ENCODE measurements around the gene PCYT2. TPM values are rescaled to one million over a fixed set of nuclear protein-coding genes. Genes with fewer than 3 reads are reported as not detected.

Gene PCYT2
- total and polyA plus RNA-seq, 10 of the 15 experiments (the other 5 are each of a cell fraction or from before 2014, with no cell fraction given), result 0.63 to 72.0 (median 45.0) TPM

- Histone ChIP-seq H4K20me1 (ENCODE audit: control insufficient read depth, insufficient read depth) (no peaks in the 10 kb centered on the region), H3K9me3 (replicated peaks; ENCODE audit: control insufficient read depth, insufficient read depth, low read length) (no peaks in the 10 kb centered on the region), H3K79me2 (ENCODE audit: control insufficient read depth, insufficient read depth, low read length) (no peaks in the 10 kb centered on the region), H3K4me3 (no peak overlapping the region), H3K36me3 (ENCODE audit: control insufficient read depth in 2 of 2, insufficient read depth in 2 of 2, low read length in 1 of 2) (no peaks in the 10 kb centered on the region), H3K4me1 (ENCODE audit: control insufficient read depth, insufficient read depth, low read length) (no peaks in the 10 kb centered on the region), H3K4me2 (ENCODE audit: control insufficient read depth, insufficient read depth) (peak overlapping the region; percentile 74), H3K27ac (ENCODE audit: control insufficient read depth, insufficient read depth) (no peak overlapping the region), H3K27me3 (replicated peaks in 1 of 2; ENCODE audit: control insufficient read depth in 2 of 2, insufficient read depth in 2 of 2, low read length in 1 of 2) (peaks cover 8 to 20% of the 10 kb centered on the region in 2 experiments), H3K9ac (ENCODE audit: control insufficient read depth, insufficient read depth, low read length) (no peak overlapping the region), H2AFZ (ENCODE audit: control insufficient read depth, low read depth, low read length) (peak overlapping the region; percentile 55)
- in situ Hi-C loops (cut with MboI) (no loop called here), intact Hi-C loops (cut with micrococcal nuclease; ENCODE audit: unreplicated experiment) (loop anchor here (1.0 kb wide), 2 partner anchors 62 to 195 kb away; no protein-coding TSS in a partner anchor)
- peak; percentile 96 for ATAC-seq
- ChIA-PET RAD21 (ENCODE audit: unreplicated experiment) (interaction anchor here (0.7 to 3.0 kb wide), 15 partner anchors 9 to 204 kb away, joined by 3 to 68 read pairs (median 4); partner anchors contain the start of genes CENPX, DCXR, LRRC45 and RAC3), CTCF (interaction anchor here (0.7 to 2.3 kb wide), 19 partner anchors 8 to 195 kb away, joined by 3 to 89 read pairs (median 4); partner anchors contain the start of genes CENPX, DCXR, LRRC45 and MAFG), SMC1A (ENCODE audit: uncharacterized antibody, unreplicated experiment) (interaction anchor here (0.6 to 1.3 kb wide), 6 partner anchors 15 to 233 kb away, joined by 4 to 8 read pairs (median 4); partner anchors contain the start of genes CENPX and LRRC45), POLR2A (interaction anchor here (1.0 to 1.6 kb wide), 2 partner anchors 62 to 70 kb away, joined by 3 to 8 read pairs; no protein-coding TSS in a partner anchor)
- no peak for FAIRE-seq
- DNase-seq (ENCODE audit: low read depth, low spot score), result no peak
- WGBS (ENCODE audit: insufficient coverage, insufficient replicate concordance, low lambda C conversion rate, missing lambda C conversion rate), result 3% methylated on average over 88 of the region's 112 CpGs
- no TSS peak for BruUV-seq (replicated peaks)
- TF ChIP-seq TARDBP (IDR thresholded peaks at IDR 0.05; ENCODE audit: borderline replicate concordance) (no peak), MTA3 (IDR thresholded peaks at IDR 0.05; ENCODE audit: borderline replicate concordance, low read length) (no peak), ZNF207 (IDR thresholded peaks at IDR 0.05; ENCODE audit: borderline replicate concordance) (0 out of 2 replicates have a peak, but pooled peaks have one; percentile 38), NR2F1 (conservative IDR thresholded peaks at IDR 0.05) (peak; percentile 66), RCOR1 (conservative IDR thresholded peaks at IDR 0.05; ENCODE audit: low read depth, low read length) (0 out of 2 replicates have a peak, but pooled peaks have one; percentile 67), HDAC2 (IDR thresholded peaks at IDR 0.05) (no peak), GABPA (IDR thresholded peaks at IDR 0.05; ENCODE audit: low read depth) (no peak), KDM1A (IDR thresholded peaks at IDR 0.05; ENCODE audit: borderline replicate concordance) (no peak), EP300 (IDR thresholded peaks at IDR 0.05; ENCODE audit: borderline replicate concordance in 1 of 2, control insufficient read depth in 1 of 2, low read depth in 2 of 2, low read length in 2 of 2) (no peak), ZBED1 (IDR thresholded peaks at IDR 0.05; ENCODE audit: borderline replicate concordance) (no peak), STAT3 (IDR thresholded peaks at IDR 0.05; ENCODE audit: low read depth, low read length) (no peak), ZNF384 (IDR thresholded peaks at IDR 0.05; ENCODE audit: borderline replicate concordance, low read depth, low read length) (no peak), MEF2B (IDR thresholded peaks at IDR 0.05; ENCODE audit: partially characterized antibody, poor library complexity, severe bottlenecking) (no peak), TCF12 (IDR thresholded peaks at IDR 0.05; ENCODE audit: low read depth, low read length) (peak; percentile 64; the same call in 1 of the 2 replicates), KLF5 (IDR thresholded peaks at IDR 0.05; ENCODE audit: partially characterized antibody) (no peak), POLR2AphosphoS5 (IDR thresholded peaks at IDR 0.05; ENCODE audit: low read length) (no peak), ZNF24 (IDR thresholded peaks at IDR 0.05) (peak; percentile 63), SREBF1 (IDR thresholded peaks at IDR 0.05; ENCODE audit: low read length) (no peak)
- TF ChIP-seq, protein P1, sequence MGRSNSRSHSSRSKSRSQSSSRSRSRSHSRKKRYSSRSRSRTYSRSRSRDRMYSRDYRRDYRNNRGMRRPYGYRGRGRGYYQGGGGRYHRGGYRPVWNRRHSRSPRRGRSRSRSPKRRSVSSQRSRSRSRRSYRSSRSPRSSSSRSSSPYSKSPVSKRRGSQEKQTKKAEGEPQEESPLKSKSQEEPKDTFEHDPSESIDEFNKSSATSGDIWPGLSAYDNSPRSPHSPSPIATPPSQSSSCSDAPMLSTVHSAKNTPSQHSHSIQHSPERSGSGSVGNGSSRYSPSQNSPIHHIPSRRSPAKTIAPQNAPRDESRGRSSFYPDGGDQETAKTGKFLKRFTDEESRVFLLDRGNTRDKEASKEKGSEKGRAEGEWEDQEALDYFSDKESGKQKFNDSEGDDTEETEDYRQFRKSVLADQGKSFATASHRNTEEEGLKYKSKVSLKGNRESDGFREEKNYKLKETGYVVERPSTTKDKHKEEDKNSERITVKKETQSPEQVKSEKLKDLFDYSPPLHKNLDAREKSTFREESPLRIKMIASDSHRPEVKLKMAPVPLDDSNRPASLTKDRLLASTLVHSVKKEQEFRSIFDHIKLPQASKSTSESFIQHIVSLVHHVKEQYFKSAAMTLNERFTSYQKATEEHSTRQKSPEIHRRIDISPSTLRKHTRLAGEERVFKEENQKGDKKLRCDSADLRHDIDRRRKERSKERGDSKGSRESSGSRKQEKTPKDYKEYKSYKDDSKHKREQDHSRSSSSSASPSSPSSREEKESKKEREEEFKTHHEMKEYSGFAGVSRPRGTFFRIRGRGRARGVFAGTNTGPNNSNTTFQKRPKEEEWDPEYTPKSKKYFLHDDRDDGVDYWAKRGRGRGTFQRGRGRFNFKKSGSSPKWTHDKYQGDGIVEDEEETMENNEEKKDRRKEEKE (IDR thresholded peaks at IDR 0.05), result no peak
These were observed 48.3 kb upstream of the PCYT2 start for GRCh38 chr17:81959362-81960129.

All from GM12878 (cell line).